Glomerular visceral epithelial cell (primary cell): ENCODE data around the gene CDKL5.

Source experiments
- DNase-seq: peaks from one replicate; pipeline ENCODE4 v3.0.0-alpha.2; 2016; ENCODE audit errors: extremely low spot score

The CDKL5 gene

GRCh38 chrX:18698737-18699650 is 273.6 kb downstream of the CDKL5 start:
- DNase-seq, result no peak

GRCh38 chrX:18701621-18702361 is 276.4 kb downstream of the CDKL5 start:
- peak; percentile 24 for DNase-seq

GRCh38 chrX:18702362-18703195 is 277.2 kb downstream of the CDKL5 start:
- DNase-seq, result peak; percentile 1
